HEK293 (cell line): ENCODE data around the gene C11orf21.

Experiments used
- CTCF ChIA-PET: fragments of 350-600 bp; formaldehyde crosslinking; extraction: SDS; loops from one replicate; lab custom pipeline; 2021; ENCODE audit warnings: antibody characterized with exemption; lab: Yijun Ruan, JAX
- POLR2A ChIA-PET: fragments of 300-600 bp; formaldehyde crosslinking; extraction: SDS; loops from one replicate; lab custom pipeline; 2020; ENCODE audit warnings: antibody characterized with exemption, inconsistent platforms; lab: Yijun Ruan, JAX
- H3K27ac ChIP-seq: fragments of 200-500 bp; sonication (Bioruptor generic); 2 replicates; pipeline ENCODE4 v1.5.1; 2014; ENCODE audit warnings: low read depth, low read length, control low read depth, inconsistent platforms; ENCODE audit errors: extremely low read depth
- H3K36me3 ChIP-seq, 2 experiments: fragments of 200-500 bp in 1 of 2; sonication (Bioruptor generic) in 1 of 2; 1 replicate in 1 of 2; 2 replicates in 1 of 2; pipeline ENCODE4 v1.5.1; 2014 to 2017; ENCODE audit warnings: inconsistent platforms in 2 of 2, low read length in 2 of 2; ENCODE audit not compliant: control insufficient read depth in 2 of 2, insufficient read depth in 1 of 2
- H3K4me1 ChIP-seq: fragments of 200-500 bp; sonication (Bioruptor generic); 2 replicates; pipeline ENCODE4 v1.5.1; 2014; ENCODE audit warnings: mild to moderate bottlenecking, low read length, inconsistent platforms; ENCODE audit not compliant: control insufficient read depth, insufficient read depth
- H3K4me3 ChIP-seq: 2 replicates; pipeline ENCODE4 v1.5.1; 2011; ENCODE audit warnings: low read depth, mild to moderate bottlenecking, control low read depth, low read length, moderate library complexity
- H3K9me3 ChIP-seq: fragments of 200-500 bp; sonication (Bioruptor generic); 2 replicates; pipeline ENCODE4 v1.5.1; 2014; ENCODE audit warnings: low read depth, low read length, inconsistent platforms; ENCODE audit not compliant: control insufficient read depth, insufficient read depth
- HIC1 ChIP-seq: fragments of 450-650 bp; formaldehyde crosslinking; IDR thresholded peaks from 2 replicates; pipeline ENCODE4 v1.5.1; 2016; ENCODE audit warnings: missing biosample characterization, missing genetic modification characterization
- HOXC10 ChIP-seq: sonication (generic); formaldehyde crosslinking; IDR thresholded peaks from 2 replicates; pipeline ENCODE4 v1.8.1; 2023; ENCODE audit warnings: mild to moderate bottlenecking, missing genetic modification reagents
- KLF9 ChIP-seq: fragments of 450-650 bp; formaldehyde crosslinking; IDR thresholded peaks from 2 replicates; pipeline ENCODE4 v1.5.1; 2016; ENCODE audit warnings: missing biosample characterization, missing genetic modification characterization, low read depth
- PRDM6 ChIP-seq: fragments of 450-650 bp; formaldehyde crosslinking; IDR thresholded peaks from 2 replicates; pipeline ENCODE4 v1.5.1; 2017; ENCODE audit warnings: missing biosample characterization, missing genetic modification characterization
- SCRT2 ChIP-seq: fragments of 450-650 bp; formaldehyde crosslinking; IDR thresholded peaks from 2 replicates; pipeline ENCODE4 v1.5.1; 2016; ENCODE audit warnings: missing biosample characterization, missing genetic modification characterization
- YY1 ChIP-seq: fragments of 450-650 bp; formaldehyde crosslinking; IDR thresholded peaks from 2 replicates; pipeline ENCODE4 v1.5.1; 2018; ENCODE audit warnings: missing biosample characterization, missing genetic modification characterization
- YY2 ChIP-seq: fragments of 450-650 bp; formaldehyde crosslinking; IDR thresholded peaks from 2 replicates; pipeline ENCODE4 v1.5.1; 2016; ENCODE audit warnings: missing biosample characterization, missing genetic modification characterization
- ZBTB20 ChIP-seq: fragments of 450-650 bp; formaldehyde crosslinking; IDR thresholded peaks from 2 replicates; pipeline ENCODE4 v1.5.1; 2016; ENCODE audit warnings: missing biosample characterization, missing genetic modification characterization
- ZBTB21 ChIP-seq: fragments of 450-650 bp; formaldehyde crosslinking; IDR thresholded peaks from 2 replicates; pipeline ENCODE4 v1.5.1; 2017; ENCODE audit warnings: missing biosample characterization, missing genetic modification characterization
- ZBTB26 ChIP-seq: fragments of 450-650 bp; formaldehyde crosslinking; optimal IDR thresholded peaks from 2 replicates; pipeline ENCODE3; 2016; ENCODE audit warnings: missing biosample characterization, mild to moderate bottlenecking, missing genetic modification characterization
- ZIC2 ChIP-seq: fragments of 450-650 bp; formaldehyde crosslinking; IDR thresholded peaks from 2 replicates; pipeline ENCODE4 v1.5.1; 2016; ENCODE audit warnings: missing biosample characterization, missing genetic modification characterization
- ZNF10 ChIP-seq: fragments of 450-650 bp; formaldehyde crosslinking; IDR thresholded peaks from 2 replicates; pipeline ENCODE4 v1.5.1; 2017; ENCODE audit warnings: missing biosample characterization, missing genetic modification characterization
- ZNF155 ChIP-seq: fragments of 450-650 bp; formaldehyde crosslinking; IDR thresholded peaks from 2 replicates; pipeline ENCODE4 v1.5.1; 2016; ENCODE audit warnings: missing biosample characterization, missing genetic modification characterization
- ZNF202 ChIP-seq: fragments of 450-650 bp; formaldehyde crosslinking; IDR thresholded peaks from 2 replicates; pipeline ENCODE4 v1.5.1; 2016; ENCODE audit warnings: missing biosample characterization, missing genetic modification characterization, borderline replicate concordance
- ZNF394 ChIP-seq: fragments of 450-650 bp; formaldehyde crosslinking; IDR thresholded peaks from 2 replicates; pipeline ENCODE4 v1.5.1; 2016; ENCODE audit warnings: missing biosample characterization, missing genetic modification characterization, mild to moderate bottlenecking, moderate library complexity, borderline replicate concordance
- ZNF518A ChIP-seq: fragments of 450-650 bp; formaldehyde crosslinking; conservative IDR thresholded peaks from 2 replicates; pipeline ENCODE4 v1.5.1; 2016; ENCODE audit warnings: low read depth, missing biosample characterization, missing genetic modification characterization
- ZNF549 ChIP-seq: fragments of 450-650 bp; IDR thresholded peaks from 2 replicates; pipeline ENCODE4 v1.5.1; 2018; ENCODE audit warnings: missing biosample characterization, missing genetic modification characterization, mild to moderate bottlenecking, inconsistent platforms, moderate library complexity
- ZNF600 ChIP-seq: fragments of 450-650 bp; formaldehyde crosslinking; IDR thresholded peaks from 2 replicates; pipeline ENCODE4 v1.5.1; 2016; ENCODE audit warnings: missing biosample characterization, missing genetic modification characterization
- ZNF664 ChIP-seq: fragments of 450-650 bp; formaldehyde crosslinking; IDR thresholded peaks from 2 replicates; pipeline ENCODE4 v1.5.1; 2016; ENCODE audit warnings: missing biosample characterization, missing genetic modification characterization
- ZNF747 ChIP-seq: fragments of 450-650 bp; formaldehyde crosslinking; IDR thresholded peaks from 2 replicates; pipeline ENCODE4 v1.5.1; 2016; ENCODE audit warnings: missing biosample characterization, missing genetic modification characterization
- TF ChIP-seq, protein P1 (sequence below): fragments of 450-650 bp; formaldehyde crosslinking; IDR thresholded peaks from 2 replicates; pipeline ENCODE4 v1.5.1; 2017; ENCODE audit warnings: missing biosample characterization, missing genetic modification characterization

C11orf21 gene

GRCh38 chr11:2251138-2251537 is 50.6 kb downstream of the C11orf21 start:
- Histone ChIP-seq H3K27ac (no peak overlapping the region), H3K36me3 (no peaks in the 10 kb centered on the region), H3K4me1 (no peaks in the 10 kb centered on the region), H3K4me3 (no peak overlapping the region), H3K9me3 (no peaks in the 10 kb centered on the region)
- CTCF ChIA-PET = interaction anchor here (0.7 kb wide), 1 partner anchor 56 kb away, joined by 3 read pairs; no protein-coding TSS in a partner anchor
- TF ChIP-seq YY1 (tag by site-specific recombination) (no peak), ZNF202 (no peak), YY2 (tag by site-specific recombination) (no peak), PRDM6 (tag by site-specific recombination) (no peak), SCRT2 (tag by site-specific recombination) (no peak), ZBTB21 (tag by site-specific recombination) (no peak)
- POLR2A ChIA-PET = no interaction called here

DNA sequence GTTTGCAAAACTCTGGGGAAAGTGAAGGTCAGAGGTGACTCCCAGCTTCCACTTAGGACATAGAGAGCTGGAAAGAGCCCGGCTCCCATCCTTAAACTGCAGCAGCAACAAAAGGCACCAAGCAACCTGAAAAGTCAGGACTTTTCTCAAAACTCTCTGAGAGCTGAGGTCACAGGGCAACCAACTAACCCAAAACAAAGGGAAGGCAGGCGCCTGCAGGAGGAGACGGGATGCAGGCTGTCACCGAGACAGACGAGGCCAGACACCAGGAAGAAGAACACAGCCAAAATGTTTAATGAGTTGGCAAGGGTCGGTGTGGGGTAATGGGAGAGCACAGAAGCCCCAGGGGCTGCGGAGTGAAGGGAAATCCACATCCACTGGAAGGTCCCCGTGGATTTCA is 51.2 kb downstream of the C11orf21 start:
- TF ChIP-seq ZNF600 (tag by site-specific recombination) (no peak), ZNF155 (tag by site-specific recombination) (no peak)
- ChIA-PET CTCF (no interaction called here), POLR2A (interaction anchor here (0.5 to 0.7 kb wide), 2 partner anchors 53 to 112 kb away, joined by 3 read pairs; no protein-coding TSS in a partner anchor)
- no peaks in the 10 kb centered on the region for H3K36me3 ChIP-seq
- H3K9me3 ChIP-seq = no peaks in the 10 kb centered on the region
- no peak overlapping the region for H3K4me3 ChIP-seq
- no peak overlapping the region for H3K27ac ChIP-seq
- H3K4me1 ChIP-seq = no peaks in the 10 kb centered on the region

DNA sequence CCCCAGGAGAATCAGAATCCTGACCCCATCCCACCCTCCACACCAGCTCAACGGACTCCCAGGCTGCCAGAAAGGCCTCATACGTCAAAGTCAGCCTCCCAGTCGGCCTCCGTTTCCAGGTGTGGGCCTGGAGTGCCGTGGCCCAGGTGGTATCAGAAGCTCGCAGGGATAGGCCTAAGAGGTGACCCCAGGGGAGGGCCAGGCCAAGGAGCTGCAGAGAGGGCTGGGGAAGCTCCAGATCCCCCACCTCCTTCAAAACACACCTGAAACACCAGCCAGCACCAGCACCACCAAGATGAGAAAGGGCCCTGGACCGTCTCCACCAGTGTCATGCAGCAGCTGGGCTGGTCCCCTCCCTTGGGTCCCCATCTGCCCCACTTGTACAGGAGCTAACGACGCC is 51.7 kb downstream of the C11orf21 start:
- Histone ChIP-seq H3K27ac (no peak overlapping the region), H3K4me1 (no peaks in the 10 kb centered on the region), H3K36me3 (no peaks in the 10 kb centered on the region), H3K4me3 (no peak overlapping the region), H3K9me3 (no peaks in the 10 kb centered on the region)
- ChIA-PET CTCF (no interaction called here), POLR2A (interaction anchor here (0.5 to 0.7 kb wide), 2 partner anchors 53 to 112 kb away, joined by 3 read pairs; no protein-coding TSS in a partner anchor)
- TF ChIP-seq ZNF747 (tag by site-specific recombination) = no peak
- TF ChIP-seq, protein P1, sequence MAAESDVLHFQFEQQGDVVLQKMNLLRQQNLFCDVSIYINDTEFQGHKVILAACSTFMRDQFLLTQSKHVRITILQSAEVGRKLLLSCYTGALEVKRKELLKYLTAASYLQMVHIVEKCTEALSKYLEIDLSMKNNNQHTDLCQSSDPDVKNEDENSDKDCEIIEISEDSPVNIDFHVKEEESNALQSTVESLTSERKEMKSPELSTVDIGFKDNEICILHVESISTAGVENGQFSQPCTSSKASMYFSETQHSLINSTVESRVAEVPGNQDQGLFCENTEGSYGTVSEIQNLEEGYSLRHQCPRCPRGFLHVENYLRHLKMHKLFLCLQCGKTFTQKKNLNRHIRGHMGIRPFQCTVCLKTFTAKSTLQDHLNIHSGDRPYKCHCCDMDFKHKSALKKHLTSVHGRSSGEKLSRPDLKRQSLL (tag by site-specific recombination) = no peak
- no peak for TF ChIP-seq ZIC2
- TF ChIP-seq ZNF518A (tag by site-specific recombination) = no peak
- no peak for TF ChIP-seq ZBTB26
- no peak for TF ChIP-seq HOXC10 (CRISPR knock-in tag)
- no peak for TF ChIP-seq ZNF10 (tag by site-specific recombination)
- no peak for TF ChIP-seq HIC1
- TF ChIP-seq KLF9 (tag by site-specific recombination) = no peak
- TF ChIP-seq ZNF664 (tag by site-specific recombination) = no peak
- TF ChIP-seq ZBTB20 = no peak
- TF ChIP-seq ZNF394 (tag by site-specific recombination) = no peak
- TF ChIP-seq ZNF549 (tag by site-specific recombination) = no peak
